SH-SY5Y (cell line): Measurements from ENCODE around the gene AGAP1.

Experiments used
- GATA2 ChIP-seq: IDR thresholded peaks from 2 replicates; pipeline ENCODE4 v1.6.1; 2011; ENCODE audit warnings: mild to moderate bottlenecking, low read depth, low read length
- GATA3 ChIP-seq: IDR thresholded peaks from 2 replicates; pipeline ENCODE4 v1.6.1; 2011; ENCODE audit warnings: low read depth, mild to moderate bottlenecking, low read length, moderate library complexity

DNA sequence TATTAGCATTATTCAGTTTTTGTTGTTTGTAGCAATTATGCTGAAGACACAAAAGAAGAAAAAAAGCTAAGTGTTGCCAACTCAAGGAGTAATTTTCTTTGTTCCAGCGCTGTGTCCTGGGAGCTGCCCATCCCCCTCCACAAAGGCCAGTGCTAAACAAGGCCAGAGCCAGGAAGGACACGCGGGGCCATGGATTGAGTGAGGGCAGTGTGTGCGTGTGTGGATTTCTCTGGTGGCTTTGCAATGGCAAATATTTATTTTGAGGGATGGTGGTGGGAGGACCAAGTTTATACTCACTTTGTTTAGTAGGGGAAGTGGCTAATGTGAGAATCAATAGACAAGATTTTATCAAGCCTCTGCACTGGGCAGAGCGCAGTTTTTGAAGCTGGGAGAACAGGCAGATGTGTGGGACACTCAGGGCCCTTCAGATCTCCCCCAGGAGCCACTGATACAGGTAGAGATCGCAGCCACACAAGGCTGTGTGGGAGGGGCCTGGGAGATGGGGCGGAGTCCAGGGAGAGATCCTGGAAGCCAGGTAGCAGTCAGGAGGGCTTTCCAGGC, 11.4 kb downstream of the AGAP1 start:
- no peak for TF ChIP-seq GATA3
- no peak for TF ChIP-seq GATA2
